ENCODE results near the gene PHF19.

- no peak for TF ChIP-seq CTCF (IDR thresholded peaks at IDR 0.05; ENCODE audit: extremely low read depth in 1 of 2, insufficient read depth in 1 of 2, low read depth in 1 of 2, low read length in 2 of 2)
- TF ChIP-seq MYC (IDR thresholded peaks at IDR 0.05; ENCODE audit: low read depth, low read length) = no peak
Observed at GRCh38 chr9:120882935-120883607, 6.1 kb upstream of the PHF19 start.
